Cardiac muscle cell (in vitro differentiated cells and primary cell): Measurements from ENCODE around the gene WNT10A. TPM values are rescaled to one million over a fixed set of nuclear protein-coding genes. Genes with fewer than 3 reads are reported as not detected.

Source experiments
- DNase-seq, 2 donors: peaks; one replicate each; pipeline versions ENCODE4 v3.0.0 to v3.0.0-alpha.2; 2010 to 2017; ENCODE audit warnings: low read depth in 1 of 2, low spot score in 1 of 2
- H3K27ac ChIP-seq: fragments of 200-600 bp; sonication (generic); 2 replicates; pipeline ENCODE4 v1.5.1; 2016
- H3K27me3 ChIP-seq: fragments of 200-600 bp; sonication (generic); 2 replicates; pipeline ENCODE4 v1.6.0; 2016; ENCODE audit warnings: control low read depth
- H3K36me3 ChIP-seq: fragments of 200-600 bp; sonication (generic); 2 replicates; pipeline ENCODE4 v1.5.1; 2016; ENCODE audit warnings: control low read depth
- H3K4me1 ChIP-seq: fragments of 200-600 bp; sonication (generic); 2 replicates; pipeline ENCODE4 v1.8.1; 2017; ENCODE audit warnings: low read depth, mild to moderate bottlenecking, mixed run types
- H3K4me3 ChIP-seq: fragments of 200-600 bp; sonication (generic); 2 replicates; pipeline ENCODE4 v1.5.1; 2016; ENCODE audit warnings: mild to moderate bottlenecking
- H3K9me3 ChIP-seq: fragments of 200-600 bp; sonication (generic); 2 replicates; pipeline ENCODE4 v1.5.1; 2017; ENCODE audit warnings: low read depth, mild to moderate bottlenecking, control low read depth
- CTCF ChIP-seq: IDR thresholded peaks from 2 replicates; pipeline ENCODE4 v1.5.1; 2012; ENCODE audit warnings: low read depth, mild to moderate bottlenecking, low read length
- polyA plus RNA-seq: library from polyadenylated mRNA; unstranded; fragments of >200 nt; fragmentation: Nextera tagmentation; extraction: Ambion mirVana; gene quantifications from 2 replicates; pipeline ENCODE4 v1.2.1, GENCODE V29; 2016
- total RNA-seq: library from RNA; depleted of rRNA; stranded (reverse); fragments of >200 nt; gene quantifications from 2 replicates; pipeline ENCODE4 v1.2.3, GENCODE V29; 2016

WNT10A gene
- total RNA-seq (not detected in 2 replicates), polyA plus RNA-seq (not detected in 2 replicates)

GRCh38 chr2:218880102-218880858 lies at the start of gene WNT10A:
Gene WNT10A, plus strand, starts transcription at chr2:218880852. Its CDS starts 144 bp downstream, at chr2:218880996.
- no peak for TF ChIP-seq CTCF
- H3K27ac ChIP-seq, result no peak within 1 kb of the TSS
- peaks cover 4% of the 10 kb centered on the region for H3K4me1 ChIP-seq
- H3K36me3 ChIP-seq, result no peaks in the 10 kb centered on the region
- H3K4me3 ChIP-seq, result no peak within 1 kb of the TSS
- H3K27me3 ChIP-seq, result peaks cover 100% of the 10 kb centered on the region
- DNase-seq, result no peak
- H3K9me3 ChIP-seq, result no peaks in the 10 kb centered on the region

GRCh38 chr2:218831378-218831990 lies 49.2 kb upstream of the WNT10A start, which contains the start of gene PRKAG3:
Gene PRKAG3, minus strand, starts transcription at chr2:218831803.
- Histone ChIP-seq H3K36me3 (no peaks in the 10 kb centered on the region), H3K4me1 (no peaks in the 10 kb centered on the region), H3K27ac (no peak within 1 kb of the TSS), H3K4me3 (no peak within 1 kb of the TSS), H3K9me3 (no peaks in the 10 kb centered on the region), H3K27me3 (no peaks in the 10 kb centered on the region)
- no peak for DNase-seq
- no peak for TF ChIP-seq CTCF

GRCh38 chr2:218832081-218832480 lies 48.6 kb upstream of the WNT10A start:
- H3K27me3 ChIP-seq, result no peaks in the 10 kb centered on the region
- no peak for TF ChIP-seq CTCF
- DNase-seq, result no peak
- H3K4me3 ChIP-seq, result no peak overlapping the region
- H3K27ac ChIP-seq, result no peak overlapping the region
- H3K4me1 ChIP-seq, result no peaks in the 10 kb centered on the region
- H3K36me3 ChIP-seq, result no peaks in the 10 kb centered on the region
- no peaks in the 10 kb centered on the region for H3K9me3 ChIP-seq

- Histone ChIP-seq H3K4me3 (no peak overlapping the region), H3K27ac (no peak overlapping the region), H3K9me3 (no peaks in the 10 kb centered on the region), H3K27me3 (no peaks in the 10 kb centered on the region), H3K4me1 (no peaks in the 10 kb centered on the region), H3K36me3 (no peaks in the 10 kb centered on the region)
- TF ChIP-seq CTCF, result no peak
- DNase-seq, result peak in 1 of 2 donors; percentile 43
Observed at GRCh38 chr2:218832520-218832919, 48.1 kb upstream of the WNT10A start.

- no peaks in the 10 kb centered on the region for H3K9me3 ChIP-seq
- no peaks in the 10 kb centered on the region for H3K4me1 ChIP-seq
- no peaks in the 10 kb centered on the region for H3K27me3 ChIP-seq
- no peak for DNase-seq
- H3K4me3 ChIP-seq, result no peak overlapping the region
- H3K36me3 ChIP-seq, result no peaks in the 10 kb centered on the region
- no peak overlapping the region for H3K27ac ChIP-seq
- no peak for TF ChIP-seq CTCF
Observed at GRCh38 chr2:218833023-218833609, 47.5 kb upstream of the WNT10A start.
